Endothelial cell of umbilical vein (primary cell): ENCODE data around the gene ARID1B. TPM values are rescaled to one million over a fixed set of nuclear protein-coding genes. Genes with fewer than 3 reads are reported as not detected.

Source experiments
- BruUV-seq: library from RNA; stranded (reverse); fragments of 400-500 nt; replicated peaks from 2 replicates; lab custom pipeline; 2021; lab: Mats Ljungman, UMichigan
- CTCF ChIA-PET: fragments of 300-600, 350-600 bp; sonication (Branson Sonifier 250); formaldehyde crosslinking; loops from one replicate; lab custom pipeline; 2021; ENCODE audit warnings: antibody characterized with exemption, inconsistent platforms; lab: Charles Lee
- POLR2A ChIA-PET: fragments of 300-600, 350-600 bp; sonication (Branson Sonifier 250); formaldehyde crosslinking; loops from one replicate; lab custom pipeline; 2021; ENCODE audit warnings: antibody characterized with exemption, inconsistent platforms; lab: Charles Lee
- DNase-seq: peaks from one replicate; pipeline ENCODE4 v3.0.0-alpha.2; 2011; ENCODE audit warnings: low read depth, low spot score
- FAIRE-seq: peaks from 2 replicates; lab custom pipeline; 2011; peaks lifted over from hg19 to GRCh38; lab: Jason Lieb, UNC
- H2AFZ ChIP-seq: 2 replicates; pipeline ENCODE4 v1.6.0; 2012; ENCODE audit warnings: low read depth, low read length, control low read depth, inconsistent platforms
- H3K27ac ChIP-seq: 2 replicates; pipeline ENCODE4 v1.5.1; 2011; ENCODE audit warnings: low read depth, mild to moderate bottlenecking, control low read depth, low read length, moderate library complexity; ENCODE audit not compliant: insufficient read depth
- H3K27me3 ChIP-seq, 2 experiments: 2 replicates each; pipeline versions ENCODE4 v1.6.0 to v1.6.1; 2011; ENCODE audit warnings: low read length in 2 of 2, mixed read lengths in 1 of 2; ENCODE audit not compliant: control insufficient read depth in 2 of 2, insufficient read depth in 2 of 2
- H3K36me3 ChIP-seq, 2 experiments: 2 replicates in 1 of 2; 3 replicates in 1 of 2; pipeline ENCODE4 v1.5.1; 2011; ENCODE audit warnings: low read length in 2 of 2, mild to moderate bottlenecking in 1 of 2, moderate library complexity in 1 of 2; ENCODE audit not compliant: control insufficient read depth in 2 of 2, insufficient read depth in 2 of 2; ENCODE audit errors: extremely low read depth in 1 of 2
- H3K4me1 ChIP-seq: 3 replicates; pipeline ENCODE4 v1.5.1; 2011; ENCODE audit warnings: mild to moderate bottlenecking, low read length; ENCODE audit not compliant: control insufficient read depth, insufficient read depth; ENCODE audit errors: extremely low read depth
- H3K4me2 ChIP-seq: 2 replicates; pipeline ENCODE4 v1.6.1; 2011; ENCODE audit warnings: low read length, control low read depth, mixed read lengths; ENCODE audit not compliant: insufficient read depth
- H3K4me3 ChIP-seq, 3 experiments: fragments of 200-600 bp in 1 of 3; sonication (generic), shearing (Covaris generic) in 1 of 3; replicated peaks in 1 of 3; 2 replicates each; pipeline ENCODE4 v1.5.1; 2011 to 2016; ENCODE audit warnings: control low read depth in 3 of 3, low read length in 3 of 3, mild to moderate bottlenecking in 2 of 3, inconsistent platforms in 1 of 3, low read depth in 1 of 3, moderate library complexity in 1 of 3; ENCODE audit not compliant: insufficient read depth in 1 of 3
- H3K79me2 ChIP-seq: 2 replicates; pipeline ENCODE4 v1.6.0; 2012; ENCODE audit warnings: low read length, inconsistent platforms; ENCODE audit not compliant: control insufficient read depth, insufficient read depth
- H3K9ac ChIP-seq: replicated peaks from 2 replicates; pipeline ENCODE3; 2011; ENCODE audit warnings: low read length, control low read depth; ENCODE audit not compliant: insufficient read depth; ENCODE audit errors: extremely low read depth
- H3K9me1 ChIP-seq: replicated peaks from 3 replicates; pipeline ENCODE4 v1.6.0; 2011; ENCODE audit warnings: mild to moderate bottlenecking, low read length; ENCODE audit not compliant: control insufficient read depth, insufficient read depth; ENCODE audit errors: extremely low read depth
- H3K9me3 ChIP-seq: replicated peaks from 2 replicates; pipeline ENCODE4 v1.5.1; 2012; ENCODE audit warnings: low read length, inconsistent platforms; ENCODE audit not compliant: control insufficient read depth, insufficient read depth
- H4K20me1 ChIP-seq: replicated peaks from 2 replicates; pipeline ENCODE3; 2011; ENCODE audit warnings: mild to moderate bottlenecking, low read length; ENCODE audit not compliant: control insufficient read depth, insufficient read depth; ENCODE audit errors: extremely low read depth
- EZH2 ChIP-seq: IDR thresholded peaks from 2 replicates; pipeline ENCODE4 v1.6.1; 2012; ENCODE audit warnings: borderline replicate concordance, low read depth, mild to moderate bottlenecking, moderate library complexity, low read length, inconsistent platforms; ENCODE audit not compliant: severe bottlenecking
- FOS ChIP-seq: IDR thresholded peaks from 2 replicates; pipeline ENCODE4 v1.6.1; 2011; ENCODE audit warnings: mild to moderate bottlenecking, low read length, moderate library complexity, borderline replicate concordance; ENCODE audit not compliant: insufficient read depth
- GATA2 ChIP-seq: IDR thresholded peaks from 2 replicates; pipeline ENCODE4 v1.7.0; 2011; ENCODE audit warnings: low read depth, mild to moderate bottlenecking, moderate library complexity, mixed read lengths, low read length; ENCODE audit not compliant: insufficient read length, insufficient read depth
- JUN ChIP-seq: IDR thresholded peaks from 2 replicates; pipeline ENCODE4 v1.6.1; 2011; ENCODE audit warnings: borderline replicate concordance, low read depth; ENCODE audit not compliant: insufficient read length, insufficient read depth
- MYC ChIP-seq: IDR thresholded peaks from one replicate; pipeline ENCODE4 v1.6.1; 2011; ENCODE audit warnings: mild to moderate bottlenecking, low read depth, low read length
- POLR2A ChIP-seq: IDR thresholded peaks from 2 replicates; pipeline ENCODE4 v1.6.1; 2012; ENCODE audit warnings: low read depth, mild to moderate bottlenecking, control low read depth, low read length
- POLR2AphosphoS5 ChIP-seq: IDR thresholded peaks from 2 replicates; pipeline ENCODE4 v1.6.1; 2012; ENCODE audit warnings: low read depth, mild to moderate bottlenecking, control low read depth, low read length, moderate library complexity; ENCODE audit not compliant: insufficient read depth
- dilution Hi-C: fragments of 300-500 bp; cut with MboI; formaldehyde crosslinking; loops from one replicate; pipeline ENCODE4 v1.15.0; 2019; ENCODE audit warnings: low sequenced_read_pairs; ENCODE audit not compliant: extremely low pct_ligation_motif_present
- intact Hi-C: fragments of 100-400 bp; cut with micrococcal nuclease; formaldehyde crosslinking; loops from one replicate; pipeline ENCODE4 v1.10.0; 2022
- polyA plus RNA-seq, 4 experiments: library from polyadenylated mRNA; depleted of rRNA in 3 of 4; stranded (reverse) in 3 of 4; unstranded in 1 of 4; fragments of >200 nt; gene quantifications; 2 replicates each; pipeline versions ENCODE4 v1.2.1 to v1.2.3, GENCODE V29; 2011 to 2012; ENCODE audit warnings: missing spikeins in 1 of 4
- total RNA-seq: library from RNA; stranded (reverse); gene quantifications from 2 replicates; pipeline ENCODE4 v1.2.3, GENCODE V29; 2021
- TF ChIP-seq, protein P1 (sequence below), 2 donors: IDR thresholded peaks; 1 replicate in 1 of 2; 2 replicates in 1 of 2; pipeline ENCODE4 v1.5.1; 2011; ENCODE audit warnings: low read length in 2 of 2, mild to moderate bottlenecking in 2 of 2, moderate library complexity in 2 of 2, control low read depth in 1 of 2, inconsistent platforms in 1 of 2, low read depth in 1 of 2; ENCODE audit not compliant: insufficient read depth in 1 of 2; ENCODE audit errors: extremely low read depth in 1 of 2
- TF ChIP-seq, protein P2 (sequence below): IDR thresholded peaks from 2 replicates; pipeline ENCODE4 v1.6.1; 2011; ENCODE audit not compliant: insufficient read depth, insufficient read length

ARID1B gene
- total and polyA plus RNA-seq, 2 donors (not counting 3 experiments of a cell fraction or from before 2014, with no cell fraction given), result 21.8 to 89.5 TPM

DNA sequence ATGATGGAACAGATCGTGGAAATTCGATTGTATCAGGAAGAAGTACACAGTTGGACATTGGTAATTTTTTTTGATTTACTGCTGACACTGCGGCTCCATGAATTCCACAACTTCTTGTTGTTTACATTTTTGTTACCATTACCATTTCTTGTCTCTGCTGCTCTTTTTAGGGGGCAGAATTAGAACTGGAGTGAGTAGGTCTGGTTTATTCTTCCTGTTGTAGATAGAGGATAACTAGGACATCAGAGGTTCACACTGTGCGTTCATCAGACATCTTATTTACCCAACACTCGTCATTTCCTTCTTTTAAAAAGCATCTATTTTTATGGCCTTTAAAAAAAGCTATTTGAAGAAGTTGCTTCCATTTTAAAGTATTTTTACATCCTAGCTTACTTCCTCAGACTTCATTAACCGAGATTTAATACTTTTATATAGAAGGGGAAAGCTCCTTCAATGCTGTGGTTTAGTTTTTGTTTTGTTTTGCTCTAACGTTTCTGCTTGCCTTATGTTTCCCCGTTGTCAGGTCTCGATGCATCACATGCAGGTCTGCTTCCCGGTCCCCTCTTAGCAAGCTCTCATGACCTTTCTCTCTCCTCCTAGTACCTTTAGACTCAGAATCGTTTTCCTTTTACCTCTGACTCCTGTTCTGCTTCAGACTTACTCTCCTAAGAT lies 139.1 kb downstream of the ARID1B start:
- H4K20me1 ChIP-seq, result peaks cover 6% of the 10 kb centered on the region
- intact Hi-C loops, result no loop called here
- H3K9me1 ChIP-seq, result peaks cover 3% of the 10 kb centered on the region
- no peaks in the 10 kb centered on the region for H3K27me3 ChIP-seq
- no peaks in the 10 kb centered on the region for H3K4me1 ChIP-seq
- no peaks in the 10 kb centered on the region for H3K9me3 ChIP-seq
- H3K4me2 ChIP-seq, result no peak overlapping the region
- peaks cover 28% of the 10 kb centered on the region for H3K79me2 ChIP-seq
- ChIA-PET POLR2A (no interaction called here), CTCF (interaction anchor here (0.6 kb wide), 1 partner anchor 38 kb away, joined by 3 read pairs; no protein-coding TSS in a partner anchor)
- H3K36me3 ChIP-seq, result no peaks in the 10 kb centered on the region
- no peak overlapping the region for H3K27ac ChIP-seq
- no peak overlapping the region for H3K9ac ChIP-seq
- H2AFZ ChIP-seq, result no peak overlapping the region
- TF ChIP-seq POLR2A, result no peak
- no peak for TF ChIP-seq MYC
- TF ChIP-seq POLR2AphosphoS5, result no peak
- TF ChIP-seq GATA2, result no peak
- TF ChIP-seq, protein P1, sequence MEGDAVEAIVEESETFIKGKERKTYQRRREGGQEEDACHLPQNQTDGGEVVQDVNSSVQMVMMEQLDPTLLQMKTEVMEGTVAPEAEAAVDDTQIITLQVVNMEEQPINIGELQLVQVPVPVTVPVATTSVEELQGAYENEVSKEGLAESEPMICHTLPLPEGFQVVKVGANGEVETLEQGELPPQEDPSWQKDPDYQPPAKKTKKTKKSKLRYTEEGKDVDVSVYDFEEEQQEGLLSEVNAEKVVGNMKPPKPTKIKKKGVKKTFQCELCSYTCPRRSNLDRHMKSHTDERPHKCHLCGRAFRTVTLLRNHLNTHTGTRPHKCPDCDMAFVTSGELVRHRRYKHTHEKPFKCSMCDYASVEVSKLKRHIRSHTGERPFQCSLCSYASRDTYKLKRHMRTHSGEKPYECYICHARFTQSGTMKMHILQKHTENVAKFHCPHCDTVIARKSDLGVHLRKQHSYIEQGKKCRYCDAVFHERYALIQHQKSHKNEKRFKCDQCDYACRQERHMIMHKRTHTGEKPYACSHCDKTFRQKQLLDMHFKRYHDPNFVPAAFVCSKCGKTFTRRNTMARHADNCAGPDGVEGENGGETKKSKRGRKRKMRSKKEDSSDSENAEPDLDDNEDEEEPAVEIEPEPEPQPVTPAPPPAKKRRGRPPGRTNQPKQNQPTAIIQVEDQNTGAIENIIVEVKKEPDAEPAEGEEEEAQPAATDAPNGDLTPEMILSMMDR (IDR thresholded peaks at IDR 0.05; ENCODE audit: extremely low read depth in 1 of 2, insufficient read depth in 1 of 2, low read depth in 1 of 2, low read length in 2 of 2), result no peak
- no peak for TF ChIP-seq EZH2
- TF ChIP-seq, protein P2, sequence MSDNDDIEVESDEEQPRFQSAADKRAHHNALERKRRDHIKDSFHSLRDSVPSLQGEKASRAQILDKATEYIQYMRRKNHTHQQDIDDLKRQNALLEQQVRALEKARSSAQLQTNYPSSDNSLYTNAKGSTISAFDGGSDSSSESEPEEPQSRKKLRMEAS, result no peak
- no peak for TF ChIP-seq FOS
- no peak for TF ChIP-seq JUN
- no TSS peak for BruUV-seq
- H3K4me3 ChIP-seq, result no peak overlapping the region
- DNase-seq (no peak), FAIRE-seq (no peak)
- dilution Hi-C loops, result no loop called here
